T-helper 2 cell (primary cell): ENCODE data around the gene B4GALT4.

Source experiments
- DNase-seq, 5 experiments: peaks; one replicate each; pipeline versions ENCODE4 v3.0.0 to v3.0.0-alpha.2; 2012 to 2022

Gene B4GALT4

DNA sequence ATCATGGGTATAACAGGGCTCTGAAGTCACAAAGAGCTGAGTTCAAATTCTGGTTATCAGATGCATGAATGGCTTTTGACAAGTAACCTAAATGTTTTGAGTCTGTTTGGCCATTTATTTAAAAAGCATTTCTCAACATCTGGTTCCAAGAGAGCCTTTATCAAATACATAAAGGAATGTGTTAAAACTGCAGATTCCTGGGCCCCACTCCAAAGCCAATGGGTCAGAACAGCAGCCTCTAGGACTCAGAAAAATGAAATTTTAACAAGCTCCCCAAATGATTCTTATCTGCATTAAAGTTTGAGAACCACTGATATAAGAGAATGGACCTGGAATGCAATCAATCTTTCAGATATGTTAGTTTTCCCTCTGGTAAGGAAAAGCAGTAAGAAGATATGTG lies 3.4 kb downstream of the B4GALT4 start:
- no peak for DNase-seq

DNA sequence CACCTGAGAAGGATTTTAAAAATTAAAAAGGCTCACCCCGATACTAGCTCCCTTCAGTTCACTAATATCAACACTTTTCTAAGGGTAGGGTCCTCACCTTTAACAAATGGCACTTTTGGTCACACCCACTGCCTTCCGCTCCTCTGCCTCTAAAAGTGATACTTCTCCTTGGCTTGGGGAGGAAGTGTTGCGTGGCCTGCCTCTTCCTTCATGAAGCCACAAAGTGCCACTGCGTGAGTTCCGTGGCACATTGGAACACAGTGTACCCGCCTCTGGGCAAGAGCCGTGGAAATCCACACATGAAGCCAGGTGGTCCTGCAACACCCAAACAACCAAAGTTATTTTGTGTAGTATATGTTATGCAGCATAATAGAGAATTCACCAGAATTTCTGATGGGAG lies 3.9 kb downstream of the B4GALT4 start:
- peak in 1 of 5 experiments; percentile 28 for DNase-seq

DNA sequence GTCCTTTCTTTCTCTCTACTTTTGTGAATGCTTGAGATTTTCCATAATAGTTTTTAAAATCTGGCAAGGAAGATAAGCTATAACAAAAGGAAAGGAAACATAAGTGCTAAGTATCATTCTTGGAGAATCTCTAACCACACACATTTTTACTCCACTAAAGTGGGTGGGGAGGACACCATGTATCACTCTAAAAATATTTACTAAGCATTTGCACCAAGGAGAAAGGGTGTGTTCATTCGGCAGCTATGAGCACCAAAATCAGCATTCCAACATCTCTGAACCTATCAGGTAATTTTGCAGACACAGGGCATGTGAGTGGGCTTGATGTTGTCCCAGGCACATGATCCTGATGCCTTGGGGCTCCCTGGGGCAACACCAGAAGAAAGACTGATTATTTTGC lies 5.5 kb downstream of the B4GALT4 start:
- no peak for DNase-seq

DNA sequence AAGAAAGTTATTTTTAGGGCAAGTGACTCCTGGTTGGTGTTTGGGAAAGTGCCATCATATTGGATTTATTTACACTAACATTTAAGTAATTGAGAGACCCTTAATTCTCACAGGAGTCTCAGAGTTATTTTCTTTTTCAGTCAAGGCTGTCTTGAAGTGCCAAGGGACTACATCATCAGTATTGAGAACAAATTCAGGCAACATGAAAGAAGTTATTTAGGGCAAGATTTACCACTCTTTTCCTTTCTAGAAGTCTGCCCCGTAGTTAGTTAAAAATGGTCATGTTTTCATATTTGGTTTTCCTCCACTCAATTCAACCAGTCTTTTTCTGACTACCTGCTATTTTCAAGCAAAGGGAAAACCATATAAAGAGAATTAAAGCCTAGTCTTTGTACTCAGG lies 6.1 kb downstream of the B4GALT4 start:
- DNase-seq, result no peak

DNA sequence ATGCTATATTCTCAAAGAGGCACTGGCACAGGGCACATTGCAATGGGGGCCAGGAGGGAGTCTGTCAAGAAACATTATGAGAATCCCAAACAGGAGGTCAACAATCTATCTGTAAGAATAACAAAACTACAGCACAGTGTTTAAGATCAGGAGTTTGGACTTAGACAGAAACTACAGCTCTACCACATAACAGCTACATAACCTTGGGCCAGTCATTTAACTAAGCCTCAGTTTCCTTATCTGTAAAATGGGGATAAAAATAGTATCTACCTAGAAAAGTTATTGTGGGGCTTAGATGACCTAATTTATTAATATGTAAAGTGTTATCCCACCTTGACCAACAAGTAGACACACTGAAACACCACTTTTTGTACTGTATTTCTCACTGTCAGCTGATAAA lies 9.9 kb downstream of the B4GALT4 start:
- no peak for DNase-seq

DNA sequence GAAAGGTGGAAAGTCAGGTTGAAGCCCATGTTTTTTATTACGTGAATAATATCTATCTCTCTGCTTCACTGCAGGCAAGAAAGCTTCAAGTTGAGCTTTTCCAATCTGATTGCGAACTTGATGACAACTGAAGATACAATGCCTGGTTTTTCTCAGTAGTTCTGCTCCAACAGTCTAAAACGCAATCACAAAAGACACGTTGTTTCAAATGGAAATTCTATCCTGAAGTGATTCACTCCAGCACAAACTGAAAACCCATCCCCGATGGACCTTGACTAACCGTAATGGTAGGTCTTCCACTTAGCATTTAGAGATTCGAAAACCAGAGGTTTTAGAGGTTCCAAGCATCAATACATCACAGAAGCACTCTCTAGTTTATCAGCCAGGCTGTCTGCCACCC lies 10.6 kb downstream of the B4GALT4 start:
- no peak for DNase-seq

DNA sequence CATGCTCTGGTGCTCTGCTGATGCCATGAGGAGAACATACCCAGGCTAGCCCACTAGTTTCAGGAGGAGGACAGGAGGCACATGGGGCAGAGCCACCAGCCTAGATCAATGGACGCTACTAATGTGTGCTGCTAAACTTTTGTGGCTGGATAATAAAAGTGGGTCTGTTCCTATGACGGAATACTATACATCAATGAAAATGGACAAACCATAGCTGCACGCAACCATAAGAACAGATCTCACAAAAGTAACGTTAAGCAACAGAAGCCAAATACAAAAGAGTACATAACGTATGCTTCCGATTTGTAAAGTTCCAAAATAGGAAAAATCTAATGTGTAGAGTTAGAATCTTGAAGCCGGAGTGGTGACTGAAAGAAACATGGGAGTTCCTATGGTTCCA lies 11.5 kb downstream of the B4GALT4 start:
- DNase-seq, result no peak

DNA sequence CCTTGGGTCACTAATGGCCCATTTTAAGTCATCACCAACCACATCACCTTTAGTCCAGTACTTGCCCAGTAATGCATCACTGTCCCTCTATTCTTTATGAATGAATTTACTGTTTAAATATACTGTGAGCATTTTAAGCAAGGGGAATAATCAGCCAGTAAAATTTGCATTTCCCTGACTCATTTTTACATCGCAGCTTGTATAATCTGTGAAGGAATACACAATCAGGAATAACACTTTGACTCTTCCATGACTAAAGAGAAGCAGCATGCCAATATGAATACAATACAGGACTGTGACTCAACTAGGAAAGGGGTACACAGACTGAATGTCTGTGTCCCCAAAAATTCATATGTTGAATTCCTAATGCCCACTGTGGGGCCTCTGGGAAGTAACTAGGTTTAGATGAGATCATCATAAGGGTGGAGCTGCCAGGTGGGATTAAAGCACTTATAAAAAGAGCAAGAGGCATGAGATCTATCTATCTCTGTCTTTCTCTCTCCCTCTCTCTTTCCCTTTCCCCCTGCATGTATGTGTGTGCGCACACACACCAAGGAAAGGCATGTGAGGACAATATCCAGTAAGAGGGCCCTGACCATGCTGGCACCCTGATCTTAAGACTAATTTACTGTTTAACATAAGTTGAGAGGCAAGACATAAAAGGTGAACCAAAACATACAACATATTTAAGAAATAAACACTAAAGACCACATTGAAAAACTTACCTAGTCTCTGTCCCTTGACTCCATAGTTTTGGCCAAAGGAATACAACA lies 12.1 kb downstream of the B4GALT4 start:
- no peak for DNase-seq

DNA sequence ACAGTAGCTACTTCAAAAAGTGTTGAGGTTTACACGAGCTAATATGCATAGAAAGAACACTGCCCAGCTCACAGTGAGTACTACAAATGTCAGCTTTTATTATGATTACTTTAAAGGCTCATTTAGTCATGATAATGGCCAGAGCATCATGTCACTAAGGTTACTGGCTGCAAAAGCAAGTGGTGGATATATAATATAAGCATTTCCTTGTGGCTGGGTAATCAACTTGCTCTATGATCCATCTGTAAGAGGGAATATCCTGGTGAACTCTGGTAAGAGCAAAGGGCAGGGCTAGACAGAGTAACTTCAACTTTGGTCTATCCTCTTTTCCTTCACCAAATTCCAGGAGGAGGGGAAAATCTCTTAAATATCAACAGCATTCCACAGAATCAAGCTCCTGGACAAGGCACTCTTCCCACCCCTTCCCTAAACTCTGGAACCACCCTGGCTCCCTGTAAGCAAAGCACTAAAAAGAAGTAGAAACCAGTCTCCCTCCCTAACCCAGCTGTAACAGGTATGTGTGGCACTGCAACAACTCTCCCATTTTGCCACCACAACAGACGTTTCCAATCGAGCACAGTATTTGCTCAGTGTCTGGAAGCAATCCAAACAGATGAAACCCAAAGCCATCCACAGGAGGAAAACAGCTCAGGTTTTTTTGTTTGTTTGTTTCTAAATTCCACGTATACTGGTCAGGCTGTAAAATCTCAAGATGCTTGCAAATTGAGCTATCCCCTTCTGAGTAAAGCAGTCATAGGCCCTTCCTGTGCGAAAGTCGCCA lies 13.4 kb downstream of the B4GALT4 start:
- DNase-seq, result no peak

DNA sequence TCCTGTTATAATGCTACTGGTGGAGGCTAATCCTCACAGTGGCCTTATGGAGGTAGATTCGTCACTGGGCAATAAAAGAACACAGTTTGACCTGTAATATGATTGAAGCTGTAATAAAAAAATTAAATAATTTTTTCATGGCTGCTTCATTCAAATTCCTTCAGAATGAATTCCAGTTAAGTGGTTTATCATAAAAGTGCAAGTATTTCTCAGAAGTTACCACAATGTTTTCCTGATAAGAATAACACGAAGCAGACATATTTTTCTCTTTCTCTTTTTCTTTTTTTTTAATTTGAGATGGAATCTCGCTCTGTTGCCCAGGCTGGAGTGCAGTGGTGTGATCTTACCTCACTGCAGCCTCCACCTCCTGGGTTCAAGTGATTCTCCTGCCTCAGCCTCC lies 15.6 kb downstream of the B4GALT4 start:
- DNase-seq, result no peak

DNA sequence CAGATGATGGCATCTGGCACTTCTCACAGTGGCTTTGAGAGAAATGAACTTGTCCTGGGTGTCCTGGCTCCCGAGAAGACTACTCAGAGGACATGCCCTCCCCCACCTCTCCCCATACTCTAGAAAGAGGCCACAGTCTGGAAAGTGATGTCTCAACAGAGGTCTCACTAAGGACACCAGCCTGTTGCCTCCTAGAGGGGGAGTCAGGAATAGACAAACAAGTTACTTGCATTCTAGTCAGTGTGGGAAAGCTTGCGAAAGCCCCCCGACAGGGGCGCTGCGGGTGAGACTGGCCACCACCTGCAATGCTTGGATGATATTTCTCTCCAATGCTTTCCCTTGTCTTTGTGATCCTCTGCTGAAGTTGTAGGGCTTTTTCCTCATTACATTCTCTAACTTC lies 17.2 kb downstream of the B4GALT4 start:
- DNase-seq, result no peak

DNA sequence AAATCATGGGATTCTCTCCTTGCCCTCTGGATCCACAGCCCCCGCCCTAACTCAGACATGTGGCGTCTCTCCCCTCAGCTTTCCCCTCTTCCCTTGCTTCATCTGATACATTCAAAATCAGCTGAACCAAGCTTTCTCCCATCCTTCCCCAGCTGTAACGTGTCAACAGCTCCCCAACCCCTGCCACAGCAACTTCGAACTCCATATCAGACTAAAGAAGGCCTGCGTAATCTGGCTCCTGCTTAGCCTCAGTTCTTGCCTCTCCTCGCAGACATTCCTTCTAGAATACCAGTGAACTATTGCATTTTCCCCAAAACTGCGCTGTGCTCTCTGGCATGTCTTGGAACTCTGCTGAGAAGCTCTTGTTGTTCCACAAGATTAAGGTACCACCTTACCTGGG lies 18.3 kb downstream of the B4GALT4 start:
- DNase-seq, result no peak

DNA sequence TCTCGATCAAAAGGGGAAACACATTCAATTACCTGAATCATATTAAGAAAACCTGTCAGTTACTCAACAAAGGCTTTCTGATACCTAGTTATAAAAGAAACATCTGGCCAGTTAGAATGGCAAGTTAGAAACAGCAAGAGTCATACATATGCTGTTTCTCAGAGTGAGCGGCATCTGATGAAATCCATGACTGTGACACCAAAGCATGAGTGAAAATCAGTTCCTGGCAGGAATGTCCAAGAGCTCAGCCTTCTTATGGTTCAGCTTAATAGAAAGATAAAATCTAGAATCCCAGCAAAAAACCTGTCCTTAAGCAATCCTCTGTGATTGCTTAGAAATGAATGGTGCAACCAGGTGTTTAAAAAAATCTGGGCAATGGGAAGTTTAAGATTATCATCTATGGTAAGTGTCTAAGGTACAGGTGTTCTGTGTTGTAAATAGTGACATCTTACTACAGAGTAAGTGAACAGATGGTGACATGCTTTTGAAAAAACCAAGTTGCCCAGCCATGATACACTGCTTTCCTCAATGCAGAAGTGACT lies 18.8 kb downstream of the B4GALT4 start:
- no peak for DNase-seq

DNA sequence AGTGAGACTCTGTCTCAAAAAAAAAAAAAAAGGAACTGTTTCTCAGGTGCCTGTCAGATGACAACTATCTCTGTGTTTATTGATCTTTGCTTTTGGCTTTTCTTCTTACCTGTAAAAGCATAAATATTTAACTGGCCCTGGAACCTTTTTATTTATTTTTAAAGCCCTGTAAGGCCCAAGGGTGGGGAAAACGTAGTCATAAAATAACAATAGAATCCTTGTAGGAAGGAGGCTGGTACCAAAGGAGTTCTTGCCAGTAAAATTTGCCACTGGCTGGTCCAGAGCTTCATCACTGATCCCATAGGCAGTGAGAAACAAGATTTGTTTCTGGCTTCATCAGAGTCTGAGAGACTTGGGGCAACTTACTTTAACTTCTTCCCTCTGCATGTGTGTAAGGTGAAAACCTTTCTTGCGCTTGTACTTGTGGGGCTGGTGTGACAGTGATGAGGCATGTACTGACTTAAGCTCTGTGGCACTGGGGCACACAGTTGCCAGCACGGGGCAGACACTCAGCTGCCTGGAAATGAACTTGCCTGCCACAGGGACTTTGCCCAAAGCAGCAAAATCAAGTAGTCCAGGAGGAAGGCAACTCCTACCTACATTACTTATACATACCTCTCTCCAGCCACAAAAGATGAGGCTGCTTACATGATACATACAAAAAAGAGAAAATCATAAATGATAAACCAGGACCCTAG lies 19.6 kb downstream of the B4GALT4 start:
- DNase-seq, result no peak

DNA sequence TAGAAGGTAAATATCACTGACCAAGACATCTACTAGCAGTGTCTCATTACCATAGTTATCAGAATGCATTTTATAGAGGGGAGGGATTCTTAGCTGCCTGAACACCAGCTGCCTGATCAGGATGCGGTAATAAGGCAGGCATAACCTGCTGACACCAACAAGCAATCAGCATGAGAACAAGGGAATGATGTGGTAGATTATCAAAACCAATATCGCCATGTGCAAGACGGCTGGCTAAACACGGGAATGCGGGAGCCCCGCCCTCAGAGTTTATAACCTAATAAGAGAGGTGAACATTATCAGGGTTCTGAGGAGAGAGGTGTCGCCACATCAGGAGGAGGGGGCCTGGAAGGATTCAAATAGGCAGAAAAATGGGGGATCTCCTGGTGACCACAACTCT lies 20.5 kb downstream of the B4GALT4 start:
- DNase-seq, result no peak

DNA sequence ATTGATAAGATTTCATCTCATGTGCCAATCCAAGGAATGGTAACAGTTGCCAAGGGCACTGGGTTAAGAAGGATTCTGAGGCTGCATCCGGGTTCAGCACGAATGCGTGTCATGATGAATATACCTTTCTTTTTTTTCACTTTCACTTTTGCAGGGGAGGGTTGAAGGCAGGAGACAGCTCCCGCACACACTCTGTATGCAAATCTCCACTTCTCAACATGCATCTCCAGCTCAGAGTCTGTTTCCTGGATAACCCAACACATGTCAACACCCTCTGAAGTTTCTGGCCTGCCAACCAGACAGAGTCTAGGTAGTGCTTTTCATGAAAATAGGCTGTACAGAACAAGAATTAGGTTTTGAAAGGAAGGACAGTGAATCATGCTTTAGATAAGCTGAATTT lies 21.6 kb downstream of the B4GALT4 start:
- peak in 1 of 5 experiments; percentile 85 for DNase-seq

DNA sequence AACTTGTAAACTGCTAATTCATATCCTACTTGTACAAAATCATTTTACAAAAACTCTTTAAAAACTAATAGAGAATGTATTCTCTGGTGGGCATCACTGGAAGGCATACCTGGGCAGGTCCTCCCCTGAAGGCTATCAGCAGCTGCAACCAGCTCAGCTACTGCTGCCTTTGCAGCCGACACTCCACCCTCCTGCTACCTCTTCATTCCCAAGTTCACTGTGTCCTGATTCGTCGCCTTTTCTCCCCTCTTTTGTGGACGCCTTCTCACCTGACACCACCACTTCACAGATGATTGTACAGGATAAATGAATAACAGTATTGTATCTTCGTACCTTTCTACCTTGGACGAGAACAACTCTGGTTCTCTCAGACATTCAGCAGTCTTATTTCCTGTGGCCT lies 28.9 kb downstream of the B4GALT4 start:
- DNase-seq, result no peak

DNA sequence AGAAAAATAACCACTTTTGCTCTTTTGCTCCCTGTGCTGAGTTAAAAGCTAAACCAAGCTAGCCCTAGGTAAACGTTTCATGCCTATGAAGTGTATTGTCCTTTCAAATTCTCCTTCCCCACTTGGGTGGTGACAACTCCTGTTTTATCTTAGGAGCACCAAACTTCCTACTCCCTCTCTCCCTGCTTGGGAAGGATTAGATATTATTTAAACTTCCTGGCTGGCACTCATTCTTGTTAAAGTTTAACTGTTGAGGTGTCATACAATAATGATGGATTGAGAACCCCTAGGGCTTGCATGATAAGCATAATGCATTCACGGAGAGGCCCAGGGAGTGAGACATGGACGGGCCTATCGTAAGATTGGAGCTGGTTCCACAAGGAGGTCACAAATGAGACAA lies 29.5 kb downstream of the B4GALT4 start:
- DNase-seq, result no peak

DNA sequence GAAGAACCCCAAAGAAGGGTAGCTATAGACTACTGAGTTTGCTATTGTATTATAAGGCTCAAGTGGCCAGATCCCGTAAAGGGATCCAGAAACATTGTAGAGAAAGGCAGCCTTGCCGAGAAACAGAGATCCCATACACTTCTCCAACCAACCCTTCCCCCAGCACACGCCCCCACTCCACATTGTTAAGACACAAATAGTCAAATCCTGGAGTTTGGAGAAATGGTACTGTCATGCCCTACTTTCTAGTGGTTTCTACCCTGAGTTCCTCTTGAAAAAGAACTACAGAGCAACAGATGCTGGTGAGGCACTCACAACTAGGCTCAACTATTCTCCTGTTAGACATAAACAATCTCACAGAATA lies 33.2 kb downstream of the B4GALT4 start:
- no peak for DNase-seq

DNA sequence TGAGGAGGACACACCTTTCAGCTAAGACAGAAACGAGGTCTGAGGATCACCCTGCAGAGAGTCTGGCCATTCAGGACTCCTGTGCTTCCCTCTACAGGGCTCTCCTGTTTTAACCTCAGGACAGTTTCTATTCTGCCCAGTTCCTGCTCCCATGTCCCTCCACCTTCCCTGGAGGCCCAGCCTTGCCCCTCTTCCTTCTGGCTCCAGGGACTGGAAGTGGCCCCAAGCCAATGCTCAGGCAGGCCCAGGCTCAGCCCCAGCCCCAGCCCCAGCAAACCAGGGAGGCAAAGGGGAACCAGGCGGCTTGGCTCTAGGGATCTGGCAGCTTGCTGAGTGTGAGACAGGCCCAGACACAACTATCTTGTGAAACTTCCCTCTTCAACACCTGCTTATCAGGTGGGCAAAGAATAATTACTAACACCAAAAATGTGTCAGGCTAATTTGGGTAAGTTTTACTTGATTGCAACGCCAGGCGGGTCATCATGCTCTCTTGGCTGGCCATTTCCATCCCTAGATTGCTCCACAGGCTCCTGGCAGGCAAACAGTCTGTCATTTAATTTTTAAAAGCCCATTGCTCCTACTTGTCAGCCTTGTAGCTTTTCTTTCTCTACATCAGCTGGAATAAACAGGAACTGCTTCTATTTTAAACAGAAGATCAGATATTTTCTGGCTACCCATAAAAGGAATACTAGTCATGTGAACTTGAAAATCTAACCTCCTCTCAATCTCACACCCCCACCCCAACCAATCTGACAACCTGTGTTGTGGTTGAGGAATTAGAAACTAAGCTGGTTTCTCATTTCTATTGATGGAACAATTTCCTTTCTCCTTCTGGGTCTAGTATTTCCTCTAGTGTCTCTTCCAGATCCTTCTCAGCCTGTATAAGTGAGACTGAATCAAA lies 33.8 kb downstream of the B4GALT4 start:
- DNase-seq, result no peak

DNA sequence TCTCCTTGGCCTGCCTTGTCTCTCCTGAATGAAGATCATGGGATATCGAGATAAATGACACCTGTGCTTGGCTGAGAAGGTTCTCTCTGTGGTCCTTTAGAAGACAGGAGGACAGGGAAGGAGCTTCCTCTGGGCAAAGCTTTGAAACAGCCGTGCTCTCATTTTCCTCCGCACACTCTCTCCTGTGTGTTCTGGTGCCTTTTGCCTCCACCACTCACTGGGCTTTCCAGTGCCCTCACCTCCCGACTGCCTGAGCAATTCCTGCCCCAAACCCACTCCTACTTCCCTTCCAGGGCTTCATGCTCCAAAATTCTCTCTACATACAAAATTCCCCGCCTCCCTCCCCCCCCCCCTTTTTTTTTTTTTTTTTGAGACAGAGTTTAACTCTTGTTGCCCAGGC lies 35.0 kb downstream of the B4GALT4 start:
- DNase-seq, result no peak

DNA sequence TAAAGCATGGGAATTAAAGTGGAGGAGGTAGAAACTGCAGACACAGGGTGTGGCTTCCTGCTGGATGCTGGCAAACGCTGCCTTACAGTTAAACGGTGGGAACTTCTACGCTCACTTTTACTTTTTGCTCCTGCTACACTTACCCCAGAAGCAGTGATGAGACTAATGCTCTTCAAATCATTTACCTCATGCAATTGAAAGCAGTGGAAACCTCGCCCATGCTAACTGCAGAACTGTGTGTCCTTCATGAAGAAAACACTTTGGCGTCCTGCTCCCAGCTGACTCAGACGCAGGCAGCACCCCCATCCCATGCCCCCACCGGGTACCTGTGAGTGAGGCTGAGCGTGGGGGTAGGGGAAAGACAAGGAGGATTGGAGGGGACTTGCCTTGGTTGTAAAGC lies 35.5 kb downstream of the B4GALT4 start:
- DNase-seq, result no peak

DNA sequence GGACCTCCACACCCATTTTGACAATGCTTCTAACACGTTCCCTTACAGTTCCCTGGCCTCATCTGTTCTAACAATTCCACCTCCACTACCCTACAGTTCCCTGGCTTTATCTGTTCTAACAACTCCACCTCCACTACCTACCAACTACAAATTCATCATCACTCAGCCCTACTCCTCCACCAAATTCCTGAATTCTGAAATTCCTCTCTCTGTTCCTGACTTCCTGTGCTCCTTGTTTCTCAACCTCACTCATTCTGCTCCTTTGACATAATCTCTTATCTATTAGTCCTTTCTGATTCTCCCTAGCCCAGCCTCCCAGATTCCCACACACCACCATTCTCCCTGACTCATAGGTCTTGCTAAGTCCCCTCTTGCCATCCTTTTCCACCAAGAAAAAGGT lies 44.8 kb downstream of the B4GALT4 start:
- DNase-seq, result no peak
